ENCODE measurements around the gene MACROH2A1.

The MACROH2A1 gene

DNA sequence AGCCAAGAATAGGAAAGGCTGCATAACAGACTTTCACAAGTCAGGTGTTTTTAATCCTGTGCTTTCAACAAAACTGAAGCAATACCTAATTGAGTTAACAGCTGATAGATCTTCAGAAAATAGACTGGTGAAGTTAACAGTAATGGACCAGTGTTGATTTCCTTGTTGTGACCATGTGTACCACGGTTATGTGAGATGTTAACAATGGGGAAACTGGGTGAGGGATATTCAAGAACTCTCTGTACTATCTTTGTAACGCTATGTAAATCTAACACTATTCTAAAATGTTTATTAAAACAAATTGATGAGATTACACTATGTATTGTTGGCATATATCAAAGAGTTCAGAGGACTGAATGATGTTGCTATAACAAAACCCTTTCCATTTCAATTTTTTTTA, 36.9 kb downstream of the MACROH2A1 start:
- no peak overlapping the region for H3K27ac ChIP-seq (ENCODE audit: low read depth, low read length, poor library complexity, severe bottlenecking)
- no peak overlapping the region for H3K9ac ChIP-seq (ENCODE audit: low read length)
- H3K79me2 ChIP-seq (ENCODE audit: insufficient read depth, low read length) = no peaks in the 10 kb centered on the region
- no peak overlapping the region for H3K4me2 ChIP-seq (ENCODE audit: low read length)
- no peak overlapping the region for H2AFZ ChIP-seq (ENCODE audit: low read length)
- no peaks in the 10 kb centered on the region for H3F3A ChIP-seq (ENCODE audit: insufficient read depth, low read length)
- H3K27me3 ChIP-seq (ENCODE audit: insufficient read depth, low read length) = no peaks in the 10 kb centered on the region
- no peak overlapping the region for H3K4me3 ChIP-seq (ENCODE audit: low read depth, low read length, poor library complexity, severe bottlenecking)
- H3K4me1 ChIP-seq (ENCODE audit: insufficient read depth, low read length, severe bottlenecking) = no peaks in the 10 kb centered on the region
- no peak for TF ChIP-seq EZH2 (IDR thresholded peaks at IDR 0.05; ENCODE audit: borderline replicate concordance, low read length)
- TF ChIP-seq, protein P1, sequence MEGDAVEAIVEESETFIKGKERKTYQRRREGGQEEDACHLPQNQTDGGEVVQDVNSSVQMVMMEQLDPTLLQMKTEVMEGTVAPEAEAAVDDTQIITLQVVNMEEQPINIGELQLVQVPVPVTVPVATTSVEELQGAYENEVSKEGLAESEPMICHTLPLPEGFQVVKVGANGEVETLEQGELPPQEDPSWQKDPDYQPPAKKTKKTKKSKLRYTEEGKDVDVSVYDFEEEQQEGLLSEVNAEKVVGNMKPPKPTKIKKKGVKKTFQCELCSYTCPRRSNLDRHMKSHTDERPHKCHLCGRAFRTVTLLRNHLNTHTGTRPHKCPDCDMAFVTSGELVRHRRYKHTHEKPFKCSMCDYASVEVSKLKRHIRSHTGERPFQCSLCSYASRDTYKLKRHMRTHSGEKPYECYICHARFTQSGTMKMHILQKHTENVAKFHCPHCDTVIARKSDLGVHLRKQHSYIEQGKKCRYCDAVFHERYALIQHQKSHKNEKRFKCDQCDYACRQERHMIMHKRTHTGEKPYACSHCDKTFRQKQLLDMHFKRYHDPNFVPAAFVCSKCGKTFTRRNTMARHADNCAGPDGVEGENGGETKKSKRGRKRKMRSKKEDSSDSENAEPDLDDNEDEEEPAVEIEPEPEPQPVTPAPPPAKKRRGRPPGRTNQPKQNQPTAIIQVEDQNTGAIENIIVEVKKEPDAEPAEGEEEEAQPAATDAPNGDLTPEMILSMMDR (IDR thresholded peaks at IDR 0.05; ENCODE audit: low read length) = no peak
- H3K9me2 ChIP-seq (ENCODE audit: low read depth, low read length) = no peaks in the 10 kb centered on the region
- no peaks in the 10 kb centered on the region for H3K9me3 ChIP-seq (ENCODE audit: low read length)
- no peaks in the 10 kb centered on the region for H4K20me1 ChIP-seq (ENCODE audit: insufficient read depth, low read length)
- peaks cover 95% of the 10 kb centered on the region for H3K36me3 ChIP-seq (ENCODE audit: insufficient read depth, low read length)

DNA sequence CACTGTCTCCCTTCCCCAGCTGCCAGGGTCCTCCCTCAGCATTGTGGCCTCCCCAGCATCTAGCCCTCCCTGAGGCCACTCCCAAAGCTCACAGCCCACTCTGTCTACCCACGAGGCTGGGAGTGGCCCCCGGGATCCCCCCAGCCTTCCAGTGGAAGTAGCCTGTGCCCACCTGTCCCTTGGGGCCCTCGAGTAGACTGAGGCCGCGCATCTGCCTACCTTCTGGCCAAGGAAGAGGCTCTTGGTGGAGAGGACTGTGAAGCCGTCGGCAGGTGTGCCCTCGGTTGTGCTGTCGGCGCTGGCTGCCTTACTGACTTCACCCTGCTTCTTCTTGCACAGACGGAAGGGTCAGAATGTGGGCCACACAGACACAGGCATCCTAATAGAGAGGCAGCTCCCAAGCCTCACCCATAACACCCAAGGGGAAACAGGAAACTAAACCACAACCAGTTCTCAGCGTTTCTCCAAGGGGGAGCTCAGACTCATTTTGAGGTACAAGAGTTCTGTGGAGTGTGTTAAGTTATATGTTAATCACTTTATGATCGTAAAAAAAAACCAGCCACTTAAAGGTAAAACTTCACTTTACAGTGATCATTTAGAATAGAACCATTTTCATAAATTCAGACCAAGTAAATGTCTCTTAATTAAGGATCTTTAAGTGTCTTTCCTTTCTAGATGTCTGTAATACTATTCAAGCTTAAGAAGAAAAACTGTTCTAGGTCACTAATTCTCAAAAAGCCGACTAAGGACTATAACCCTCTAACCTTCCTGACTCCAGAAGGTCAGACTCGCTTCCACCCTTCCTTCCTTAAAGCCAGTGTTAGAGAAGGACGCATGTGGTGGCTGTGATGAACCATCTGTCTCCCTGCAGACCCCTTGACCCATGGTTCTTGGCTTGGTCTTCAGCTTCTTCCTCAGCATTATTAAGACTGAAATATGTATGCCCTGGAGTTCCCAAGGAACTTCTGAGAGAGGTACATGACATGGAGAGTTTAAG, 38.5 kb downstream of the MACROH2A1 start:
- TF ChIP-seq, protein P1 (IDR thresholded peaks at IDR 0.05; ENCODE audit: low read length) = no peak
- TF ChIP-seq EZH2 (IDR thresholded peaks at IDR 0.05; ENCODE audit: borderline replicate concordance, low read length) = no peak
- no peaks in the 10 kb centered on the region for H3K9me2 ChIP-seq (ENCODE audit: low read depth, low read length)
- no peak overlapping the region for H3K4me2 ChIP-seq (ENCODE audit: low read length)
- no peaks in the 10 kb centered on the region for H4K20me1 ChIP-seq (ENCODE audit: insufficient read depth, low read length)
- no peaks in the 10 kb centered on the region for H3K27me3 ChIP-seq (ENCODE audit: insufficient read depth, low read length)
- H3K79me2 ChIP-seq (ENCODE audit: insufficient read depth, low read length) = no peaks in the 10 kb centered on the region
- peaks cover 93% of the 10 kb centered on the region for H3K36me3 ChIP-seq (ENCODE audit: insufficient read depth, low read length)
- H2AFZ ChIP-seq (ENCODE audit: low read length) = no peak overlapping the region
- no peaks in the 10 kb centered on the region for H3K4me1 ChIP-seq (ENCODE audit: insufficient read depth, low read length, severe bottlenecking)
- H3K27ac ChIP-seq (ENCODE audit: low read depth, low read length, poor library complexity, severe bottlenecking) = no peak overlapping the region
- H3F3A ChIP-seq (ENCODE audit: insufficient read depth, low read length) = no peaks in the 10 kb centered on the region
- no peaks in the 10 kb centered on the region for H3K9me3 ChIP-seq (ENCODE audit: low read length)
- no peak overlapping the region for H3K4me3 ChIP-seq (ENCODE audit: low read depth, low read length, poor library complexity, severe bottlenecking)
- no peak overlapping the region for H3K9ac ChIP-seq (ENCODE audit: low read length)

DNA sequence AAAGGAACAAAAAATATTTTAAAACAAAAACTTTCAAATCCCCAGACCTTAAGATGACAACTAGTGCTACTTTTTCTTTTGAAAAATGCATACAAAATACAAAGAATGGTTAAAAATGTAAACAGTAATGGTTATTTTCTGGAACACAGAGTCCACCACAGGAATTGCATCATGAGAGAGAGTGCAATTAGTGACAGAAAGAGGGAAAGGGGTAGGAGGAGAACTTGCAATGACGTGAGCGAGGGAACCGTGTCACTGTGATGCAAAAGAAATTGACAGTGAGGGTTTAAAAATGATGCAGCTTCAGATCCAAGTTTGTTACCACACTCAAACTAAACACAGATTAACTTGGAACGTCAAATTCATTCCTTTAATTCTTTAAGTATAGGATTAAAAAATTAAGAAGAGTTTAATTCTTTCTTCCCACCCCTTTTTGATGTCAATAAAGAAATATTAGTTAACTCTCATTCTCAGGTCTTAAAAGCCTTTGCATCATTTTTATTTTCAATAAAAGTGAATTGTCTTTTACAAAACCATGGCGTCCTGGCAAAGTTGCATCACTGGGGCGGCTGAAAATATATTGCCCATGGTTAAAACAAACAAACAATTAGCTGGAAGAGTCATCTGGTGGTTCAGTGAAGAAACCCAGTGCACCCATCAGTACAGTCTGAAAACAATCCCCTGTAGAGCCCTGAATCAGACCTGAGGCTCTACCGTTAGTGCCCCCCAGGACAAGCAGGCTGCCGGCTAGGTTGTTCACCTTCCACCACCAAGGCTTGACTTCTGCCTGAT, 39.5 kb downstream of the MACROH2A1 start:
- Histone ChIP-seq H3K9me3 (ENCODE audit: low read length) (no peaks in the 10 kb centered on the region), H3K9ac (ENCODE audit: low read length) (no peak overlapping the region), H4K20me1 (ENCODE audit: insufficient read depth, low read length) (no peaks in the 10 kb centered on the region), H3K27me3 (ENCODE audit: insufficient read depth, low read length) (no peaks in the 10 kb centered on the region), H3F3A (ENCODE audit: insufficient read depth, low read length) (no peaks in the 10 kb centered on the region), H3K4me3 (ENCODE audit: low read depth, low read length, poor library complexity, severe bottlenecking) (no peak overlapping the region), H3K79me2 (ENCODE audit: insufficient read depth, low read length) (no peaks in the 10 kb centered on the region), H3K9me2 (ENCODE audit: low read depth, low read length) (no peaks in the 10 kb centered on the region), H3K4me2 (ENCODE audit: low read length) (no peak overlapping the region), H3K36me3 (ENCODE audit: insufficient read depth, low read length) (peaks cover 93% of the 10 kb centered on the region), H2AFZ (ENCODE audit: low read length) (no peak overlapping the region), H3K4me1 (ENCODE audit: insufficient read depth, low read length, severe bottlenecking) (no peaks in the 10 kb centered on the region), H3K27ac (ENCODE audit: low read depth, low read length, poor library complexity, severe bottlenecking) (no peak overlapping the region)
- TF ChIP-seq, protein P1 (IDR thresholded peaks at IDR 0.05; ENCODE audit: low read length) = no peak
- TF ChIP-seq EZH2 (IDR thresholded peaks at IDR 0.05; ENCODE audit: borderline replicate concordance, low read length) = no peak
